CD4-positive, alpha-beta T cell treated with Interferon alpha-2 for 1 hour (primary cell): ENCODE measurements around the gene CHMP6.
A peak's percentile ranks its signal among the peaks of the same experiment; 100 is the strongest.

Source experiments
- DNase-seq, 2 donors: peaks; one replicate each; pipeline ENCODE4 v3.0.0-alpha.2; 2020 to 2022

CHMP6 gene

GRCh38 chr17:81032641-81033480 lies 41.2 kb downstream of the CHMP6 start:
- no peak for DNase-seq

GRCh38 chr17:81033535-81034167 lies 42.0 kb downstream of the CHMP6 start:
- DNase-seq = no peak

DNA sequence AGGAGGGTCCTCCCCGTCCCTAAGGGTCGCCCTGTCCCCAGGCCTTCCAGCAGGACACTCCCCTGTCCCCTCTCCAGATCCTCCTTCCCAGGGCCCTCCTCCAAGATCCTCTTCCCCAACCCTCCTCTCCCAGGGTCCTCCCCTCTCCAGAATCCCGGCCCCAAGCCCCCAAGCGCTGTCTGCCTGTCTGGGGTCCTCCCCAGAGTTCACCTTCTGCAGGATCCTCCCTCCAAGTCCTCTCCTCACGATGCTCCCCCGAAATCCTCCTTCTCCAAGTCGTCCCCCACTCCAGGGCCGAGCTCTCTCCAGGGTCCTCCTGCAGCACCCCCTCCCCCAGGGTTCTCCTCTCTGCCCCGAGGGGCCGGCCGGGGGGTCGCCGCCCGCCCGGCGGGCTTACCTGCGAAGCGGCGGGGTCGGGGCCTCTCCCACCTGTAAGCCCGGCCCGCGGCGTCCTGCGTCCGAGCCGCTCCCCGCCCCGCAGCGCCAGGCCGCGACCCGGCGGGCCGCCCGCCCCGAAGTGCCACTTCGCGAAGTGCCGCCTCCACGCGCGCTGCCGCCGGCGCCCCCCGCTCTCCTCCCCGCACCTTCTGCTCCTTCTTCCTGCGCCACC lies 42.6 kb downstream of the CHMP6 start:
- DNase-seq = no peak

DNA sequence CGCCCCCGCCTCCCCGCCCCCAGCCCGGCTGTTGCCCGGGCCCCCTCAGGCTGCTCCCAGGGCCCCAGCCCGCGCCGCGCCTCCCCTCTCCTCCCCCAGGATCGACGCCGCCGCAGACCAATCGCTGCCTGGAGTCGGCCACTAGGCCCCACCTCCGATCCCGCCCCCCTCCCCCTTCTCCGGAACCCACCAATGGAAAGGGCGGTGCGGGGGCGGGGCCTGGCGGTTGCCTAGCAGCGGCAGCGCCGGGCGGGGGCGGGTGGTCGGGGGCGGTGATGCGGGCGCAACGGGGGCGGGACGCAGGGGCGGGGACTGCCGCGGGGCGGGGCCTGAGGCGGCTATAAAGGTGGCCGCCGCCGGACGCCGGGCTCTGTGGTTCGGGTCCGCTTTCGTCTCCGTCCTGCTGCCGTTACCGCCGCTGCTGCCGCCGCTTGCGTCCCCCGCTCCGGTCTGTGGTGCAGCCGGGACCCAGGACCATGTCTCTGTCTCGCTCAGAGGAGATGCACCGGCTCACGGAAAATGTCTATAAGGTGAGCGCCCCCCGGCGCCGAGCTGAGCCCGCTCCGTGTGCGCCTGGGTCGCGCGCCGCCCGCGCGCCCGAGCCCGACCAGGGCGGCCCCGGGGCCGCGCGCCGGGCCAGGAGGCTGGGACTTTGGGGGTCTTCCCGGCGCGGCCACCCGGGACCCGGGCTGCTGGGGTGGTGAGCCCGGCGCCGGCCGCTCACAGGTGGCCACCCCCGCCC lies 43.3 kb downstream of the CHMP6 start, which contains the start of gene BAIAP2:
TSS of gene BAIAP2 (plus strand) at position 373 of the 742 bp plus-strand sequence. CDS start at position 477, 104 bp downstream.
- peak; percentile 95 to 97 for DNase-seq

GRCh38 chr17:81035521-81036196 lies 44.0 kb downstream of the CHMP6 start:
- no peak for DNase-seq

- DNase-seq = no peak
Observed at GRCh38 chr17:81036197-81036941, 44.7 kb downstream of the CHMP6 start.

DNA sequence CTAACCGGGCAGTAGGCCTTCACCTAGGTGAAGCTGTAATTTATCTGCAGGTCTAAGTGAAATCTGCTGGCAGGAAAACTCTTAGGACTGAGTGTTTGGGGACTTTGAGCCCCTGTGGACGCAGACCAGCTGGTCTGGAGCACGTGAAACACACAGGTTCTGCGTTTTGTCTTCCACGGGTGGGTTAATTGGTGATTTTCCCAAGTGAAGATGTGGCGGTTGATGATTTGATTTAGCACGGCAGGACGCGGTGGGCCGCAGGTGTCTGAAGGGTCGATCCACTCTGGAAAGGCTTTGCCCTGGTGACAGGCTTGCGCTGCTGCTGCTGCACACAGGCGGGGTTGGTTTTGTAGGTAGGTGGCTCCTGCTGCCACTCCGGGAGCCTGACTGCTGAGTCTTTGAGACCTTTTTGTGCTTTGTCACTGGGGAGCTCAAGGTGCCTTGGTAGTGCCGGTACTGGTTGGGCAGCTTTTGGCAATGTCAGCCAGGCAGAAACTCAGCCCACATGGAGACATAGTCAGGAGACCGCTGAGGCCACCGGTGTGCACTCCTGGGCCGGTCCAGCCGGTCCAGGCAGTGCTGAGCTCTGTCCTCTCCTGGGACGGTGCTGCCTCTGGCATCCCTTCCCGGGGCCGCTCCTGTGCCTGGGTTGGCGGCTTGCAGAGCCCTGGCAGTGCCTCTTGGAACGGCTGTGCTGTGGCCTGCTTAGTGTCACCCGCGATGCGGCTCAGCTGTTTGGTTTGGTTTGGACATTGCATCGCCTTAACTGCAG lies 45.6 kb downstream of the CHMP6 start:
- DNase-seq = no peak

DNA sequence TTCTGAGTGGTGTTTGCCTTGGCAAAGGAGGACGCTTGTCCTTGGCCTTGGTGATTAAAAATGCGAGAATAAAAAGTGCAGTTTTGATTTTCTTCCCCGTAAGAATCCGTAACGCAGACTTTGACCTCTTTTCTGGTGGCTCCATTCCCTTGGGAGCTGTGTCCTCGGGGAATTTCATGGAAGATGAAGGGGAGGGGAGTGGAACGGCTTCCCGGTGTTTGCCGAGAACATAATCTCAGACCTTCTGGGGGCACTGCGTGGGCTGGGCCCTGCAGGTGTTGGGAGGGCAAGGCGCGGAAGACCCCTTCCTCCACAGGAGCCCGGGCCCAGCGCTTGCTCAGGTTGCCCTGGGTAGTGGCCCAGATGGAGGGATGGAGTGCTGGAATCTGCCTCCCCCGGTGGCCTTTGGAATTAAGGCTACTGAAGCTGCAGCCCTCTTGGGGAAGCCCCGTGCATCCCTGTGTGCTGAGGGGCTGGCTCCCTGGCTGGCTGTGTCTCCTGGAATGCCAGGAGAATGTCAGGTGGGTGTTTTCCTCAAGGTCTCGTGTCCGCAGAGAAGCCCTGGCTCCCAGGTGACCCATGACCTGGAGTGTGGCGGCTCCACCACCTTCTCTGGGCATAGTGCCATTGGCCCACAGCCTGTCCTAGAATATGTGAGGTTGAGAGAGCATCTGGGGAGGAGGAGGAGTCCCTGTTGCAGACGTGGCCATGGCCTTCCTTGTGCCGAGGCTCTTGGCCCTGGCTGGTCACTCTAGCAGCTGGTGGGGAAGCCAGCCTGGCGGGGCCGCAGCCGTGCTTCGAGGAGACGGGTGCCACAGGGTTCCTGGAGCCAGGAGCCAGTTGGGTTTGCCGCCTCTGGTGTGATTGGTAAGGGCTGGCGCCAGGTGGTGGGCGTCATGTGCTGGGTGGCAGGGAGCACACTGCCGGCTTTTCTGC lies 46.4 kb downstream of the CHMP6 start:
- no peak for DNase-seq

- DNase-seq = no peak
Observed at GRCh38 chr17:81039096-81039495, 47.5 kb downstream of the CHMP6 start.

DNA sequence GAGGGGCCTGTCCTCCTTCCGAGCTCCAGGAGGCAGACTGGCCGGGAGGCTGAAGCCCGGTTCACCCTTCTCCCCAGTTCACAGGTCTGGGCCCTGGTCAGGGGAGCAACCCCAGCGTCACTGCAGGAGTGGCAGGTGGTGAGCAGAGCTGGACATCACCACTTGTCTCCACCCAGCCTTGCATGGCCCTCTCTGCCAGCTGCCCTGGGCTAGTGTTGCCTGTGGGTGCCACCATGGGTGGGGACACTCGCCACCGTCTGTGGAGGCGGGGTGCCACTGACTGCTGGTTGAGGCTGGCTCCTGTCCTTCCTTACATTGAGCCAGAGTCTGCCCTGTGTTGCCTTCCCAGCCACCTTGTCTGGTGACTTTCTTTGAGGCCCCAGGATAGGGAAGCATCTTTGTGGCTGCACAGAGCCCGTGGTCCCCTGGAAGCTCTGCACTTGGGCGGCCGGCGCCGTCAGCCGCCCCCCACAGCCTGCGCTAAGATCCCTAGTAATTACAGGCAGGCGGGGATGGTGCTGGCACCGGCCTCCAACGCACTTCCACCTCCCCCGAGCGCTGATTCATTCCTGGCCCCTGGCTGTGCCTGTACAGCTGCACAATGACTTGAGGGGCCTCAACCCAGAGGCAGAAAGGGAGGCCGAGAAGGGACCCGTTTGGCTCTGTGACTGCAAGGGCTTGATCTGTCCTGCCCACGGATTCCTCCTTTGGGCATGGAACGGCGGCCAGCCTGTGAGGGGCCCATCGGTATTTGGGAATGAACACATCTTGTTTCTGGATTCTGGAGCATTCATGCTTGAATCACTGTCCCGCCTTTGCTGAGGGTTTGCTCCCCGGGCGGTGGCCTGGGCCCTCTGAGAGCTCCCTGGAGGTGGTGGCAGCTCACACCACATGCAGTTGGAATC lies 48.5 kb downstream of the CHMP6 start:
- DNase-seq = no peak

DNA sequence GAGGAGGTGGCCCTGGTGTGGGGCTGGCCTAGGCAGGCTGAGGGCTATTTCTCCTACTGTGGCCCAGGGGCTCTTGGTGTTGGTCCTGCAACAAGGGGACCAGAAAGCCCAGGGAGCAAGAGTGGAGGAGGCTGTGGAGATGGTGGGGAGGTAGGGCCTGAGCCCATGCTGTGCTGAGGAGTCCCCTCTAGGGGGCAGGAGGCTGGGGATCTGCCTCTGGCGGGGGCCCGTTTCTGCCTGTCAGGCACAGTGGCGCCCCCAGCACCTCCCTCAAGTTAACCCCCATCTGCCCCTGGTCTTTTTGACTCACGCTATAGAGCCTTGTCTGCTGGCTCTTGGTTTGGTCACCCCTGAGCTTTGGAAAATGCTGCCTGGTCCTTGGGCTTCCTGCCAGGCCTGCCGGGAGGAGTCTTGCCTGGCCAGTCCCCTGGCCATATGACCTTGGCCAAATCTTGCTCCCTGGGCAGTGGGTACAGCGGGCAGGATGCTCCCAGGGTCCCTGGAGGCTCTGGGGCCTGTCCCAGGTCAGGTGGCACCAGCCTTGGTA lies 49.2 kb downstream of the CHMP6 start:
- no peak for DNase-seq

DNA sequence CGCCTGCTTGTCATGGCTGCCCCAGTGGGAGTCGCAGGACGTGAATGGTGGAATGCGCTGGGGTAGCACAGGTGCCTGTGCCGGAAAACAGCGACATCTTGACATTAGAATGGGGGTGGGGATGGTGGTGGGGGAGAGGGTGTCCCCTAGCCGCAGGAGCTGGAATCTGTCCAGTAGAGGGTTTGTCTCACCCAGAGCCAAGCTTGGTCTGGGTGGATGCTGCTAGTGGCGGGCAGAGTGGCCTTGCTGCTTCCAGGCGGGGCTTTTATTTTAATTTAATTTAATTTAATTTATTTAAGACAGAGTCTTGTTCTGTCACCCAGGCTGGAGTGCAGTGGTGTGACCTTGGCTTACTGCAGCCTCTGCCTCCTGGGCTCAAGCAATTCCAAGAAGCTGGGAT lies 51.0 kb downstream of the CHMP6 start:
- no peak for DNase-seq

DNA sequence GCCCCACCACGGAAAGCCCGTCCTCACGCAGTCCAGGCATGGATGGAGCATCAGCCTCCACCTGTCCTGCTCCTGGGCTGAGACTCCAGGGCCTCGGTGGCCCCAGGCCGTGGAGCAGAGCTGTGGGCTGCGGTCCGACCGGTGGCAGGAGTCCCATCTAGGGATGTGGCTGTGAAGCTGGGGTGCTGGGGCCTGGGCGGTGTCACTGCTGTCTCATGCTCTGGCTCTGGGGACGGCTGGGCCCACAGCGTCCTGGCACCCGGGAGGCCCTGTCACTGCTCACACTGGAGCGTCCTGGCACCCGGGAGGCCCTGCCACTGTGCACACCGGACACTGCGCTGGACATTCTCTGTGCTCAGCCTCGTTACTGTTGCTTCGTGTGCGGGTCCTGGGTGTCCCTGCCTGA lies 51.7 kb downstream of the CHMP6 start:
- no peak for DNase-seq

DNA sequence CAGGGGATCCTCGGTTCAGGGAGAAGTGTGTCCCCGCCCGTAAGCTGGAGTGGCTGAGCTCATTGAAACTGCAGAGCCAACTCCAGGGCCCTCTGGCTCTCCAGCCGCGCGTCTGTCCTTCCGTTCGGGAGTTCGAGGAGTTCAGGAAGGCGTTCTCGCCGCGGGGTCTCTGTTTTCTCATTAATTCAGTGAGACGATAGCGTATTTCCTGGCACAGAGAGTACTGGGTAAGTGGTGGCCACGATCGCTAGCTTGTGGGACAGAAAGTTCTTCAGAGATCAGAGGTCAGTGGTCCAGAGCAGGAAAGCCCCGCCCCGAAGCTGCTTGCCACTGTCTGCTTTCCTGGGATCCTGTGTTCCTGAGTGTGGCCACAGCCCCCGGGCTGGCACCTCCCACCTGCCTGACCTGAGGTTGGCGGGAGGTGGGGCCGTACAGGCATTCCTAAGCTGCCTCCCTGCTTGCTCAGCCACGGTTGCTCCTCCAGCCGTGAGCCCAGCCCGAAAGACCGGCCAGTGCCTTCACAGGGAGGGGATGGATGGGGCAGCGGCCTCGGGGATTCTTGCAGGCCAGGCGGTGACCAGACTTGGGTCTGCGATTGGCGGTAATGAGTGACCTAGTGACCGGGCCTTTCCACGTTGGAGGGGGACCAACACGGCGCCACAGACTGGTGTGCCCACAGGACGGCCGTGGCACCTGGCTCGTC lies 52.2 kb downstream of the CHMP6 start:
- no peak for DNase-seq

DNA sequence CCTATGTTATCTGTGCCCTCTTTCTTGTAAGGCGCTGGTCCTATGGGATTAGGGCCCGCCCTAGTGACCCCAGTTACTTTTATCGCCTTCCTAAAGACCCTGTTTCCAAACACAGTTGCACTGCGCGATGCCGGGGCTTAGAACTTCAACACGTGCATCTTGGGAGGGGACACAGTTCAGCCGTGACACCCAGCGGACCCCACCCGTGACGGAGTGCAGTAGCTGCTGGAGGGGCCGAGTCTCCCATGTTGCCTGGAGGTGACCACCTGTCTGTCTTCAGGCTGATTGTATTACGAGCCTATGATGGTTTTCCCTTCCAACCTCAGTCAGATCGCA lies 52.8 kb downstream of the CHMP6 start:
- DNase-seq = no peak

GRCh38 chr17:81044764-81045589 lies 53.3 kb downstream of the CHMP6 start:
- DNase-seq = no peak

DNA sequence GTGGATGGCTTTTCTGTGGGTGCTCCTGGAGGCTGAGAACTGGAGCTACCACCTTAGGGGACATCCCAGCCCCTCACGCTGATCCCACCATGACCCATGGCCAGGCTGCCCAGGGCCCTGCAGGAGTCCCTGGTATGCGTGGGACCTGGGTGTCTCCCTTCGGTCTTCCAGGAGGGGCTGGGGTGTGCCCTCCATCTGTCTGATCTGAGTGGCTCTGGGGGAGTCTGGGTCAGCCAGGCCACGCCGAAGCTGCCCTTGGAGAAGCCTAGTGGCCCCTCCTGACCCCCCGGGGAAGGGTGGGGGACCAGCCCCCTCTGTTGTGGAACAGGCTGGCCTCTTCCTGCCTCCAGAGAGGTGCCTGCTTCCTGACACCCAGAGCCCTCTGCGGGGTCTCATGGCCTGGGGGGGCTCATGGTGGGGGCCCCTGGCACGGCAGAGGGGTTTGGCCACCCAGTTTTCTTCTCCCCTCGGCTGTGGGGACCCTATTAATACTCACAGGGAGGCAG lies 54.0 kb downstream of the CHMP6 start:
- no peak for DNase-seq
